Neural progenitor cell (in vitro differentiated cells): Measurements from ENCODE around the gene ZNF300. TPM values are rescaled to one million over a fixed set of nuclear protein-coding genes. Genes with fewer than 3 reads are reported as not detected.
A peak's percentile ranks its signal among the peaks of the same experiment; 100 is the strongest.

Experiments
- DNase-seq: peaks from one replicate; pipeline ENCODE4 v3.0.0-alpha.2; 2016; ENCODE audit warnings: low spot score
- H2AFZ ChIP-seq: fragments of 200-600 bp; sonication (generic); replicated peaks from 2 replicates; pipeline ENCODE4 v1.6.1; 2016; ENCODE audit warnings: antibody characterized with exemption
- H3F3A ChIP-seq: fragments of 200-600 bp; sonication (generic); 2 replicates; pipeline ENCODE4 v1.6.1; 2016; ENCODE audit warnings: antibody characterized with exemption, low read depth
- H3K27ac ChIP-seq: fragments of 200-600 bp; sonication (generic); 2 replicates; pipeline ENCODE4 v1.5.1; 2016; ENCODE audit warnings: mild to moderate bottlenecking
- H3K27me3 ChIP-seq: fragments of 200-600 bp; sonication (generic); 2 replicates; pipeline ENCODE4 v1.6.1; 2016; ENCODE audit warnings: mild to moderate bottlenecking, moderate library complexity
- H3K36me3 ChIP-seq: fragments of 200-600 bp; sonication (generic); 2 replicates; pipeline ENCODE4 v1.5.1; 2016
- H3K4me1 ChIP-seq: fragments of 200-600 bp; sonication (generic); 2 replicates; pipeline ENCODE4 v1.6.1; 2016; ENCODE audit warnings: mixed run types
- H3K4me2 ChIP-seq: fragments of 200-600 bp; sonication (generic); 2 replicates; pipeline ENCODE4 v1.6.1; 2016
- H3K4me3 ChIP-seq: fragments of 200-600 bp; sonication (generic); 2 replicates; pipeline ENCODE4 v1.5.1; 2016
- H3K79me2 ChIP-seq: fragments of 200-600 bp; sonication (generic); 2 replicates; pipeline ENCODE4 v1.6.1; 2016; ENCODE audit warnings: low read depth
- H3K9ac ChIP-seq: fragments of 200-600 bp; sonication (generic); 2 replicates; pipeline ENCODE4 v1.6.1; 2016
- H3K9me3 ChIP-seq: fragments of 200-600 bp; sonication (generic); 2 replicates; pipeline ENCODE4 v1.5.1; 2016; ENCODE audit warnings: low read depth
- H4K20me1 ChIP-seq: fragments of 200-600 bp; sonication (generic); 2 replicates; pipeline ENCODE4 v1.6.1; 2016; ENCODE audit warnings: low read depth
- H3K27ac Mint-ChIP-seq: 3 replicates; pipeline ENCODE4 v1.8.0; 2021; ENCODE audit warnings: mixed read lengths
- H3K27me3 Mint-ChIP-seq: 2 replicates; pipeline ENCODE4 v1.8.0; 2022; ENCODE audit warnings: low read depth, mild to moderate bottlenecking, inconsistent platforms, moderate library complexity, mixed read lengths; ENCODE audit not compliant: insufficient read depth
- H3K36me3 Mint-ChIP-seq: 3 replicates; pipeline ENCODE4 v1.8.0; 2021; ENCODE audit warnings: mixed read lengths
- H3K4me1 Mint-ChIP-seq: 3 replicates; pipeline ENCODE4 v1.8.0; 2021; ENCODE audit warnings: mixed read lengths
- H3K4me3 Mint-ChIP-seq: 3 replicates; pipeline ENCODE4 v1.8.0; 2021; ENCODE audit warnings: mild to moderate bottlenecking, moderate library complexity, mixed read lengths
- H3K9me3 Mint-ChIP-seq: 3 replicates; pipeline ENCODE4 v1.8.0; 2020; ENCODE audit warnings: mixed read lengths
- CTCF ChIP-seq: fragments of 200-600 bp; sonication (generic); IDR thresholded peaks from 2 replicates; pipeline ENCODE4 v1.5.1; 2017; ENCODE audit warnings: antibody characterized with exemption, mild to moderate bottlenecking
- EZH2 ChIP-seq: fragments of 200-600 bp; sonication (generic); IDR thresholded peaks from 2 replicates; pipeline ENCODE4 v1.6.1; 2017; ENCODE audit warnings: antibody characterized with exemption, mild to moderate bottlenecking, moderate library complexity
- EZH2phosphoT487 ChIP-seq: fragments of 200-600 bp; sonication (generic); IDR thresholded peaks from 2 replicates; pipeline ENCODE4 v1.6.1; 2017; ENCODE audit warnings: antibody characterized with exemption
- total RNA-seq: library from RNA; depleted of rRNA; stranded (reverse); fragments of >200 nt; gene quantifications from 2 replicates; pipeline ENCODE4 v1.2.3, GENCODE V29; 2015; ENCODE audit warnings: low replicate concordance

The ZNF300 gene
- 17.0 and 28.8 TPM in 2 replicates for total RNA-seq

DNA sequence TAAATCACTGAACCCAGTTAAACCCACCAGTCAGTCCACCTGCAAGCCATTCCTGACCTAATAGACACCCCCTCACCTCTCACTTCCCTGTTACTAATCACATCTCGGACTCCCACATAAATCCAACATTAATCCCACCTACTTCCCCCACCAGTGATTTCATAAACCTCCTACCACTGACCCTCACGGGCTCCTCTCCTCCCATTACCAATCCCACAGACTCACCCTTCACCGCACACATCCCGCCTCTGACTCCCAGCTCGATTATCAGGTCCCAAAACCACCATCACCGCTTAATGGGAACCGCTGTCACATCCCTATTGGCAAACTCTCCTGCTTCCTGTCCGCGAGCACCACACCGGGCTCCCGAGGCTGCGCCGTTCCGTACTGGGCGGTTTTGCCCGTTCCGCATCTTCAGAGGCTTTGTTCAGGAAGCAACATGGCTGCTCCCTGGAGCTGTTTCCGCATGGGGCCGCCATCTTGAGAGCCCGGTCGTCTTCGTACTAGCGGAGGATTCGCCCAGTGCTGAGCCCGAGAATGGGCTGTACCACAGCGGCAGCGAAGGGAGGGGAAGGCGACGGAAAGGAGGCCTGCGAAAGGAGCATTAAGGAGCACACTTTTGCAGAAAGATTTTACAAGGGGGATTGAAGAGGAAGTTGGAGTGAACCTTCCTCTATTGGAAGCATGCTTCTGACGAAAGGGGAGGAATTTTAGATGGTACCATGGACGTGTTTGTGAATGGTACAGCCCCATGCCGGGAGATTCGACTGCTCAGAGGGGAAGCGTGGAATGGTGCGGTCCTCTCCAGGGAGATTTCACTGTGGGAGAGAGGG is at the start of gene ZNF300:
ZNF300 (minus strand) TSS at position 502 of the 833 bp plus-strand sequence. CDS start 1,825 bp downstream, outside the sequence.
- Mint-ChIP-seq H3K4me3 (peak within 1 kb of the TSS; percentile 82), H3K4me1 (no peaks in the 10 kb centered on the region), H3K27ac (peak within 1 kb of the TSS; percentile 91), H3K36me3 (no peaks in the 10 kb centered on the region), H3K27me3 (peaks cover 2% of the 10 kb centered on the region), H3K9me3 (peaks cover 25% of the 10 kb centered on the region)
- TF ChIP-seq CTCF (no peak), EZH2 (no peak), EZH2phosphoT487 (no peak)
- Histone ChIP-seq H3K4me3 (peak within 1 kb of the TSS; percentile 53), H3K27me3 (no peaks in the 10 kb centered on the region), H4K20me1 (no peaks in the 10 kb centered on the region), H3K36me3 (peaks cover 32% of the 10 kb centered on the region), H3F3A (no peaks in the 10 kb centered on the region), H3K4me2 (peak within 1 kb of the TSS; percentile 68), H3K4me1 (no peaks in the 10 kb centered on the region), H3K9ac (peak within 1 kb of the TSS; percentile 98), H2AFZ (peak within 1 kb of the TSS; percentile 87), H3K79me2 (peaks cover 3% of the 10 kb centered on the region), H3K27ac (peak within 1 kb of the TSS; percentile 97), H3K9me3 (peaks cover 20% of the 10 kb centered on the region)
- peak; percentile 91 for DNase-seq

DNA sequence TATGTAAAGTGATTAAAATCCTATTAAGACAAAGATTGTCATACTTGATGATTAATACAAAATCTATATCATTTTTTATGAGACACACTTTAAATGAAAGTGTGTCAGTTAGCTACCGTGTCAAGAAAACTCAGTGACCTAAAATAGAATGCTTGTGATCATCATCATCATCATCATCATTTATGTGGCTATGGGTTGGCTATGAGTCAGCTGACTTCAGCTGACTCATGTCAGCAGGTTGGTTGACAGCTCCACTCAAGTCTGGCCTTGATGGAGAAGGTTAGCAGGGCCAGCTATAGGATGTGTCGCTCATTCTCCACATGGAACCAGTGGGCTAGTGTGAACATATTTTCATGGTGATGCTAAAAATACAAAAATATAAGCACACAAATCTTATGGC is 43.8 kb upstream of the ZNF300 start:
- peaks cover 25% of the 10 kb centered on the region for H3K9me3 ChIP-seq
- no peaks in the 10 kb centered on the region for H3K79me2 ChIP-seq
- DNase-seq = no peak
- no peak overlapping the region for H3K27ac ChIP-seq
- Mint-ChIP-seq H3K9me3 (peaks cover 47% of the 10 kb centered on the region), H3K27me3 (peaks cover 7% of the 10 kb centered on the region), H3K36me3 (no peaks in the 10 kb centered on the region), H3K4me1 (no peaks in the 10 kb centered on the region), H3K27ac (no peak overlapping the region), H3K4me3 (no peak overlapping the region)
- H4K20me1 ChIP-seq = no peaks in the 10 kb centered on the region
- H3K4me2 ChIP-seq = no peak overlapping the region
- H3K27me3 ChIP-seq = no peaks in the 10 kb centered on the region
- no peak for TF ChIP-seq EZH2phosphoT487
- TF ChIP-seq CTCF = no peak
- no peak for TF ChIP-seq EZH2
- no peaks in the 10 kb centered on the region for H3K4me1 ChIP-seq
- no peak overlapping the region for H2AFZ ChIP-seq
- no peaks in the 10 kb centered on the region for H3F3A ChIP-seq
- no peaks in the 10 kb centered on the region for H3K36me3 ChIP-seq
- no peak overlapping the region for H3K4me3 ChIP-seq
- H3K9ac ChIP-seq = no peak overlapping the region

DNA sequence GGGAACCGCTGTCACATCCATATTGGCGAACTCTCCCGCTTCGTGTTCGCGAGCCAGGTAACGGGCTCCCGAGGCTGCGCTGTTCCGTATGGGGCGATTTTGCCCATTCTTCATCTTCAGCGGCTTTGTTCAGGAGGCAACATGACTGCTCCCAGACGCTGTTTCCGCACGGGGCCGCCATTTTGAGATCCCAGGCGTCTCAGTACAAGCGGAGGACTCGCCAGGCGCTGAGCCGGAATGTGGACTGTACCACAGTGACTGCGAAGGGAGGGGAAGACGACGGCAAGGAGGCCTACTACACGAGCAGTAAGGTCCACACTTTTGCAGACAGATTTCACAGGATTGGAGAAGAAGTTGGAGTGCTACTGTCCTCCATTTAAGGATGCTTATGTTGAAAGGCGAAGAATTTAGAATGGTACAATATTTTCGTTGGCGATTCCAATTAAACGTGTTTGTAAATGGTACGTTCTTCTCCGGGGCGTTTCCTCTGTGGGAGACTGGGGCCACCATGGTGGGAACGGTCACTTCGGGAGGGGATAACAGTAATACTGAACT is 41.6 kb upstream of the ZNF300 start:
- H3K27ac Mint-ChIP-seq = no peak overlapping the region
- Histone ChIP-seq H2AFZ (no peak overlapping the region), H3K27me3 (no peaks in the 10 kb centered on the region), H3K79me2 (no peaks in the 10 kb centered on the region), H3K27ac (no peak overlapping the region), H3K36me3 (no peaks in the 10 kb centered on the region), H3K4me1 (no peaks in the 10 kb centered on the region), H3K9me3 (peaks cover 23% of the 10 kb centered on the region), H3K4me3 (no peak overlapping the region), H3K4me2 (no peak overlapping the region), H3K9ac (no peak overlapping the region), H3F3A (no peaks in the 10 kb centered on the region), H4K20me1 (no peaks in the 10 kb centered on the region)
- peaks cover 38% of the 10 kb centered on the region for H3K9me3 Mint-ChIP-seq
- TF ChIP-seq CTCF (no peak), EZH2phosphoT487 (no peak), EZH2 (no peak)
- H3K27me3 Mint-ChIP-seq = peaks cover 7% of the 10 kb centered on the region
- H3K36me3 Mint-ChIP-seq = no peaks in the 10 kb centered on the region
- DNase-seq = no peak
- no peak overlapping the region for H3K4me3 Mint-ChIP-seq
- H3K4me1 Mint-ChIP-seq = no peaks in the 10 kb centered on the region
